ENCODE measurements around the gene SCUBE2.

GRCh38 chr11:9132203-9132878 is 40.9 kb upstream of the SCUBE2 start:
- TF ChIP-seq POLR2AphosphoS5 (IDR thresholded peaks at IDR 0.05) (no peak), CTCF (IDR thresholded peaks at IDR 0.05) (no peak), POLR2A (IDR thresholded peaks at IDR 0.05) (no peak), EP300 (IDR thresholded peaks at IDR 0.05; ENCODE audit: low read depth) (no peak)

All from transverse colon (tissue), 4 donors.